ENCODE measurements around the gene PGC.

Gene PGC

GRCh38 chr6:41728073-41728936, 18.9 kb downstream of the PGC start:
- DNase-seq: no peak

GRCh38 chr6:41727705-41728072, 19.5 kb downstream of the PGC start:
- no peak for DNase-seq

- DNase-seq: no peak
These were observed 20.3 kb downstream of the PGC start for GRCh38 chr6:41726876-41727275.

GRCh38 chr6:41724586-41725501, 22.4 kb downstream of the PGC start:
- DNase-seq: no peak

GRCh38 chr6:41724228-41724580, 23.0 kb downstream of the PGC start:
- no peak for DNase-seq

GRCh38 chr6:41723530-41724227, 23.5 kb downstream of the PGC start:
- peak; percentile 89 for DNase-seq

- no peak for DNase-seq
These were observed 24.1 kb downstream of the PGC start for GRCh38 chr6:41722969-41723529.

GRCh38 chr6:41721414-41721813, 25.8 kb downstream of the PGC start:
- no peak for DNase-seq

GRCh38 chr6:41720783-41721182, 26.4 kb downstream of the PGC start:
- no peak for DNase-seq

GRCh38 chr6:41720262-41720620, 27.0 kb downstream of the PGC start:
- no peak for DNase-seq

- no peak for DNase-seq
These were observed 27.5 kb downstream of the PGC start for GRCh38 chr6:41719436-41720261.

- DNase-seq: no peak
These were observed 28.4 kb downstream of the PGC start for GRCh38 chr6:41718828-41719227.

- DNase-seq: no peak
These were observed 29.8 kb downstream of the PGC start for GRCh38 chr6:41717392-41717736.

- DNase-seq: no peak
These were observed 30.4 kb downstream of the PGC start for GRCh38 chr6:41716516-41717391.

- DNase-seq: no peak
These were observed 31.2 kb downstream of the PGC start for GRCh38 chr6:41715795-41716515.

GRCh38 chr6:41714556-41715273, 32.5 kb downstream of the PGC start:
- no peak for DNase-seq

- DNase-seq: no peak
These were observed 33.4 kb downstream of the PGC start for GRCh38 chr6:41713650-41714291.

GRCh38 chr6:41713159-41713649, 34.0 kb downstream of the PGC start:
- no peak for DNase-seq

GRCh38 chr6:41712651-41713103, 34.5 kb downstream of the PGC start:
- no peak for DNase-seq
